Mesenchymal stem cell (in vitro differentiated cells and primary cell): ENCODE data around the gene CHAC1.

ENCODE experiments used
- DNase-seq: peaks from one replicate; pipeline ENCODE4 v3.0.0-alpha.2; 2013
- H2AFZ ChIP-seq: one replicate; pipeline ENCODE4 v1.6.1; 2013; ENCODE audit warnings: low read depth, mild to moderate bottlenecking, control low read depth, inconsistent platforms, low read length, moderate library complexity
- H2AK5ac ChIP-seq: 2 replicates; pipeline ENCODE4 v1.6.1; 2013; ENCODE audit warnings: low read length, moderate library complexity, mild to moderate bottlenecking, inconsistent platforms; ENCODE audit not compliant: severe bottlenecking
- H2BK120ac ChIP-seq: one replicate; pipeline ENCODE4 v1.6.1; 2013; ENCODE audit warnings: low read depth, mild to moderate bottlenecking, inconsistent platforms, low read length, moderate library complexity
- H2BK12ac ChIP-seq, 2 experiments: one replicate each; pipeline ENCODE4 v1.6.1; 2013; ENCODE audit warnings: inconsistent platforms in 2 of 2, low read length in 2 of 2, mild to moderate bottlenecking in 2 of 2, moderate library complexity in 2 of 2, control low read depth in 1 of 2
- H2BK15ac ChIP-seq: one replicate; pipeline ENCODE4 v1.6.1; 2013; ENCODE audit warnings: mild to moderate bottlenecking, low read depth, inconsistent platforms; ENCODE audit not compliant: poor library complexity, severe bottlenecking
- H2BK5ac ChIP-seq: 2 replicates; pipeline ENCODE4 v1.6.1; 2013; ENCODE audit warnings: low read depth, mild to moderate bottlenecking, low read length, control low read depth, inconsistent platforms; ENCODE audit not compliant: poor library complexity, severe bottlenecking
- H3K14ac ChIP-seq, 2 experiments: one replicate each; pipeline ENCODE4 v1.6.1; 2013; ENCODE audit warnings: inconsistent platforms in 2 of 2, low read length in 2 of 2, control low read depth in 1 of 2, mild to moderate bottlenecking in 1 of 2, moderate library complexity in 1 of 2
- H3K18ac ChIP-seq, 2 experiments: one replicate each; pipeline ENCODE4 v1.6.1; 2013; ENCODE audit warnings: inconsistent platforms in 2 of 2, low read length in 2 of 2, control low read depth in 1 of 2, low read depth in 1 of 2, mild to moderate bottlenecking in 1 of 2
- H3K23ac ChIP-seq, 2 experiments: one replicate each; pipeline ENCODE4 v1.6.1; 2013; ENCODE audit warnings: inconsistent platforms in 2 of 2, low read length in 2 of 2, mild to moderate bottlenecking in 2 of 2, moderate library complexity in 2 of 2, control low read depth in 1 of 2
- H3K27ac ChIP-seq: 2 replicates; pipeline ENCODE4 v1.5.1; 2013; ENCODE audit warnings: mild to moderate bottlenecking, moderate library complexity, low read length, control low read depth, inconsistent platforms; ENCODE audit not compliant: poor library complexity, severe bottlenecking
- H3K27me3 ChIP-seq, 2 experiments: 2 replicates each; pipeline versions ENCODE4 v1.6.1 to v1.7.0; 2013; ENCODE audit warnings: low read length in 2 of 2, mild to moderate bottlenecking in 2 of 2, moderate library complexity in 2 of 2, control low read depth in 1 of 2, inconsistent platforms in 1 of 2; ENCODE audit not compliant: control insufficient read depth in 1 of 2, insufficient read depth in 1 of 2
- H3K36me3 ChIP-seq, 2 experiments: 2 replicates each; pipeline versions ENCODE4 v1.6.1 to v1.7.0; 2013; ENCODE audit warnings: low read length in 2 of 2, control low read depth in 1 of 2, inconsistent platforms in 1 of 2, low read depth in 1 of 2, mild to moderate bottlenecking in 1 of 2; ENCODE audit not compliant: insufficient read depth in 2 of 2, control insufficient read depth in 1 of 2
- H3K4ac ChIP-seq, 2 experiments: one replicate each; pipeline ENCODE4 v1.6.1; 2013; ENCODE audit warnings: inconsistent platforms in 2 of 2, low read length in 2 of 2, mild to moderate bottlenecking in 2 of 2, moderate library complexity in 2 of 2, control low read depth in 1 of 2, low read depth in 1 of 2
- H3K4me1 ChIP-seq: 2 replicates; pipeline ENCODE4 v1.6.1; 2013; ENCODE audit warnings: low read depth, low read length, control low read depth; ENCODE audit not compliant: control insufficient read depth, insufficient read depth
- H3K4me2 ChIP-seq: 2 replicates; pipeline ENCODE4 v1.6.1; 2013; ENCODE audit warnings: low read length, mild to moderate bottlenecking, inconsistent platforms; ENCODE audit not compliant: poor library complexity, severe bottlenecking
- H3K4me3 ChIP-seq, 2 experiments: 2 replicates each; pipeline versions ENCODE4 v1.5.1 to v1.7.0; 2013; ENCODE audit warnings: low read length in 2 of 2, mild to moderate bottlenecking in 2 of 2, control low read depth in 1 of 2, low read depth in 1 of 2; ENCODE audit not compliant: insufficient read depth in 1 of 2
- H3K79me1 ChIP-seq: replicated peaks from 2 replicates; pipeline ENCODE4 v1.6.1; 2013; ENCODE audit warnings: mild to moderate bottlenecking, control low read depth, low read length, inconsistent platforms; ENCODE audit not compliant: poor library complexity, severe bottlenecking
- H3K9ac ChIP-seq: 2 replicates; pipeline ENCODE4 v1.7.0; 2013; ENCODE audit warnings: mild to moderate bottlenecking, low read length, moderate library complexity
- H3K9me3 ChIP-seq: 2 replicates; pipeline ENCODE4 v1.7.0; 2013; ENCODE audit warnings: mild to moderate bottlenecking, low read length; ENCODE audit not compliant: control insufficient read depth
- H4K8ac ChIP-seq: one replicate; pipeline ENCODE4 v1.6.1; 2013; ENCODE audit warnings: inconsistent platforms, mild to moderate bottlenecking, low read length, moderate library complexity
- H4K91ac ChIP-seq: one replicate; pipeline ENCODE4 v1.6.1; 2013; ENCODE audit warnings: mild to moderate bottlenecking, low read length, inconsistent platforms
- WGBS: methylation state at CpG from one replicate; pipeline ENCODE4 v1.1.7; 2013; ENCODE audit warnings: mixed read lengths; 5-methylcytosine and 5-hydroxymethylcytosine counted together

The CHAC1 gene

DNA sequence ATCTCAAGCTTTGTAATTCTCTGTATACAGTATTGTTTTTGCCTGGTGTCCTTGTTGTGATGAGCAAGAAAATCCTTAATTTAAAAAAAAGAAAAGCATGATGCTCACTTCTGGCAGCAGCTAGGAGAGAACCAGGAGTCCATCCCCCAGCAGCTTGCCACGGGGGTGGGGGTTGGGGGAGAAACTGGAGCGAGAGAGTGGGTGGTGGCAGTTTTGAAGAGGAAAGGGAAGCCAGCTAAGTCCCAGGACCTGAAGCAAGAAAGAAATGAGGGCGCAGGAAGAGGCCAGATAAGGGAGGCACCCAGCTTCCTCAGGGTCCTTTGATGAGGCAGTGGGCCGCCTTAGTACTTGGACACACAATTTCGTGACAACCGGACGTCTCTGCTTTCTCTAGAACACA is 23.5 kb downstream of the CHAC1 start:
- no peak overlapping the region for H3K4me2 ChIP-seq
- H3K27ac ChIP-seq: no peak overlapping the region
- H3K4me1 ChIP-seq: peaks cover 3% of the 10 kb centered on the region
- no peak overlapping the region for H2BK12ac ChIP-seq
- peak overlapping the region; percentile 81 for H4K8ac ChIP-seq
- DNase-seq: no peak
- H3K4me3 ChIP-seq: no peak overlapping the region
- 87% methylated on average over 7 of the region's 7 CpGs for WGBS
- no peak overlapping the region for H2AK5ac ChIP-seq
- no peaks in the 10 kb centered on the region for H3K9me3 ChIP-seq
- H3K79me1 ChIP-seq: peaks cover 9% of the 10 kb centered on the region
- no peak overlapping the region for H3K9ac ChIP-seq
- no peak overlapping the region for H2AFZ ChIP-seq
- H2BK15ac ChIP-seq: no peak overlapping the region
- peak overlapping the region in 1 of 2 experiments; percentile 34 for H3K18ac ChIP-seq
- H3K27me3 ChIP-seq: no peaks in the 10 kb centered on the region
- no peak overlapping the region for H3K23ac ChIP-seq
- H3K36me3 ChIP-seq: peaks cover 59 to 68% of the 10 kb centered on the region in 2 experiments
- peak overlapping the region; percentile 34 for H4K91ac ChIP-seq
- H3K14ac ChIP-seq: no peak overlapping the region
- no peak overlapping the region for H3K4ac ChIP-seq
- peak overlapping the region; percentile 71 for H2BK120ac ChIP-seq
- no peak overlapping the region for H2BK5ac ChIP-seq

- peak overlapping the region; percentile 18 for H4K91ac ChIP-seq
- H2BK12ac ChIP-seq: peak overlapping the region in 1 of 2 experiments; percentile 6
- H2BK15ac ChIP-seq: no peak overlapping the region
- H3K23ac ChIP-seq: no peak overlapping the region
- peaks cover 12% of the 10 kb centered on the region for H3K79me1 ChIP-seq
- peaks cover 8% of the 10 kb centered on the region for H3K4me1 ChIP-seq
- H3K9ac ChIP-seq: no peak overlapping the region
- H2BK120ac ChIP-seq: no peak overlapping the region
- no peak overlapping the region for H3K18ac ChIP-seq
- no peak for DNase-seq
- 79% methylated on average over 2 of the region's 2 CpGs for WGBS
- H3K14ac ChIP-seq: no peak overlapping the region
- no peak overlapping the region for H3K27ac ChIP-seq
- no peaks in the 10 kb centered on the region for H3K27me3 ChIP-seq
- no peak overlapping the region for H3K4me2 ChIP-seq
- no peak overlapping the region for H2AK5ac ChIP-seq
- H2BK5ac ChIP-seq: no peak overlapping the region
- peaks cover 64 to 81% of the 10 kb centered on the region in 2 experiments for H3K36me3 ChIP-seq
- no peak overlapping the region for H3K4ac ChIP-seq
- H3K9me3 ChIP-seq: no peaks in the 10 kb centered on the region
- no peak overlapping the region for H3K4me3 ChIP-seq
- no peak overlapping the region for H2AFZ ChIP-seq
- H4K8ac ChIP-seq: no peak overlapping the region
These were observed 24.9 kb downstream of the CHAC1 start for GRCh38 chr15:40978141-40978540.

- no peak for DNase-seq
- Histone ChIP-seq H4K91ac (peak overlapping the region; percentile 18), H3K9ac (no peak overlapping the region), H3K27me3 (no peaks in the 10 kb centered on the region), H3K27ac (no peak overlapping the region), H3K14ac (no peak overlapping the region), H3K18ac (no peak overlapping the region), H2BK15ac (no peak overlapping the region), H3K4me3 (no peak overlapping the region), H3K79me1 (peaks cover 12% of the 10 kb centered on the region), H3K36me3 (peaks cover 66 to 85% of the 10 kb centered on the region in 2 experiments), H3K4ac (no peak overlapping the region), H3K9me3 (no peaks in the 10 kb centered on the region), H3K23ac (no peak overlapping the region), H2AK5ac (no peak overlapping the region), H3K4me1 (peaks cover 8% of the 10 kb centered on the region), H2BK12ac (no peak overlapping the region), H2AFZ (no peak overlapping the region), H2BK5ac (no peak overlapping the region), H2BK120ac (no peak overlapping the region), H4K8ac (no peak overlapping the region), H3K4me2 (no peak overlapping the region)
- 96% methylated on average over 4 of the region's 4 CpGs for WGBS
These were observed 25.3 kb downstream of the CHAC1 start for GRCh38 chr15:40978562-40978961.

GRCh38 chr15:40981186-40981585 is 27.9 kb downstream of the CHAC1 start:
- Histone ChIP-seq H3K9me3 (no peaks in the 10 kb centered on the region), H2BK12ac (peak overlapping the region in 1 of 2 experiments; percentile 52), H3K18ac (no peak overlapping the region), H4K8ac (no peak overlapping the region), H3K4ac (no peak overlapping the region), H3K27ac (no peak overlapping the region), H2AFZ (no peak overlapping the region), H3K79me1 (peaks cover 12% of the 10 kb centered on the region), H3K36me3 (peaks cover 69 to 89% of the 10 kb centered on the region in 2 experiments), H3K27me3 (no peaks in the 10 kb centered on the region), H3K23ac (no peak overlapping the region), H3K4me1 (peaks cover 16% of the 10 kb centered on the region), H4K91ac (no peak overlapping the region), H2BK5ac (no peak overlapping the region), H3K14ac (no peak overlapping the region), H3K4me2 (no peak overlapping the region), H2BK120ac (no peak overlapping the region), H2AK5ac (no peak overlapping the region), H3K9ac (no peak overlapping the region), H2BK15ac (no peak overlapping the region), H3K4me3 (no peak overlapping the region)
- WGBS: 100% methylated on average over 1 of the region's 3 CpGs
- DNase-seq: no peak
